GM19452 (cell line): Measurements from ENCODE around the gene DSP.

Experiments used
- ATAC-seq: cut with Tn5 transposase; IDR thresholded peaks from one replicate; pipeline ENCODE4 v1.9.1; 2021; ENCODE audit not compliant: unreplicated experiment

The DSP gene

GRCh38 chr6:7559196-7559595 is 17.7 kb downstream of the DSP start:
- no peak for ATAC-seq

GRCh38 chr6:7559651-7560385 is 18.3 kb downstream of the DSP start:
- ATAC-seq, result no peak

- ATAC-seq, result no peak
These were observed 19.9 kb downstream of the DSP start for GRCh38 chr6:7561153-7561964.

- no peak for ATAC-seq
These were observed 21.3 kb downstream of the DSP start for GRCh38 chr6:7562769-7563168.

GRCh38 chr6:7566107-7566506 is 24.6 kb downstream of the DSP start:
- no peak for ATAC-seq

- ATAC-seq, result no peak
These were observed 25.2 kb downstream of the DSP start for GRCh38 chr6:7566617-7567173.

GRCh38 chr6:7568021-7568420 is 26.6 kb downstream of the DSP start:
- no peak for ATAC-seq

- no peak for ATAC-seq
These were observed 27.6 kb downstream of the DSP start for GRCh38 chr6:7569082-7569481.

GRCh38 chr6:7572213-7572943 is 30.9 kb downstream of the DSP start:
- ATAC-seq, result no peak

- ATAC-seq, result no peak
These were observed 33.0 kb downstream of the DSP start for GRCh38 chr6:7574500-7574899.

- ATAC-seq, result no peak
These were observed 37.0 kb downstream of the DSP start for GRCh38 chr6:7578516-7578915.

- no peak for ATAC-seq
These were observed 37.5 kb downstream of the DSP start for GRCh38 chr6:7578931-7579330.

GRCh38 chr6:7579851-7580250 is 38.4 kb downstream of the DSP start:
- ATAC-seq, result no peak

- no peak for ATAC-seq
These were observed 39.1 kb downstream of the DSP start for GRCh38 chr6:7580537-7580926.

- no peak for ATAC-seq
These were observed 39.6 kb downstream of the DSP start for GRCh38 chr6:7580927-7581618.

- no peak for ATAC-seq
These were observed 43.9 kb downstream of the DSP start for GRCh38 chr6:7585287-7585930.

GRCh38 chr6:7587631-7588100 is 46.2 kb downstream of the DSP start:
- no peak for ATAC-seq

- no peak for ATAC-seq
These were observed 47.0 kb downstream of the DSP start for GRCh38 chr6:7588506-7588905.

- no peak for ATAC-seq
These were observed 47.8 kb downstream of the DSP start for GRCh38 chr6:7589221-7589620.
